Sigmoid colon (tissue), 7 donors: Measurements from ENCODE around the gene GPR18. TPM values are rescaled to one million over a fixed set of nuclear protein-coding genes. Genes with fewer than 3 reads are reported as not detected.

Source experiments
- DNase-seq: peaks from one replicate; pipeline ENCODE4 v3.0.0-alpha.2; 2019
- H3K27ac ChIP-seq, 4 donors: fragments of 200-600 bp; sonication (generic); one replicate each; pipeline ENCODE4 v1.5.1; 2016 to 2019; ENCODE audit warnings: mild to moderate bottlenecking in 1 of 4
- H3K27me3 ChIP-seq, 3 donors: fragments of 200-600 bp; sonication (generic); one replicate each; pipeline ENCODE4 v1.5.1; 2019; ENCODE audit warnings: mild to moderate bottlenecking in 1 of 3
- H3K36me3 ChIP-seq, 4 donors: fragments of 200-600 bp; sonication (generic); one replicate each; pipeline ENCODE4 v1.5.1; 2016 to 2019
- H3K4me1 ChIP-seq, 4 donors: fragments of 200-600 bp; sonication (generic); one replicate each; pipeline ENCODE4 v1.5.1; 2017 to 2019
- H3K4me3 ChIP-seq, 4 donors: fragments of 200-600 bp; sonication (generic); one replicate each; pipeline ENCODE4 v1.5.1; 2017 to 2019; ENCODE audit warnings: mild to moderate bottlenecking in 2 of 4, moderate library complexity in 1 of 4
- H3K9me3 ChIP-seq, 4 donors: fragments of 200-600 bp in 3 of 4; sonication (generic) in 3 of 4; one replicate each; pipeline versions ENCODE4 v1.5.1 to v1.6.1; 2013 to 2019
- CTCF ChIP-seq, 4 experiments: fragments of 450-650 bp in 3 of 4; fragments of 200-600 bp in 1 of 4; IDR thresholded peaks; one replicate each; pipeline ENCODE4 v1.5.1; 2016 to 2019; ENCODE audit warnings: antibody characterized with exemption in 4 of 4, mild to moderate bottlenecking in 3 of 4, moderate library complexity in 2 of 4
- EP300 ChIP-seq, 4 donors: sonication (generic); formaldehyde crosslinking; IDR thresholded peaks; one replicate each; pipeline ENCODE4 v1.6.1; 2017; ENCODE audit warnings: antibody characterized with exemption in 4 of 4
- POLR2A ChIP-seq, 2 donors: fragments of 450-650 bp; IDR thresholded peaks; one replicate each; pipeline ENCODE4 v1.6.1; 2016; ENCODE audit warnings: antibody characterized with exemption in 2 of 2, mild to moderate bottlenecking in 2 of 2, moderate library complexity in 2 of 2
- POLR2AphosphoS5 ChIP-seq, 4 donors: sonication (generic); formaldehyde crosslinking; IDR thresholded peaks; one replicate each; pipeline ENCODE4 v1.6.1; 2017; ENCODE audit warnings: antibody characterized with exemption in 4 of 4
- WGBS, 2 donors: extraction: QIAGEN DNeasy Blood & Tissue Kit; methylation state at CpG; one replicate each; pipeline ENCODE4 v1.1.7; 2013; 5-methylcytosine and 5-hydroxymethylcytosine counted together
- intact Hi-C: fragments of 100-400 bp; cut with DNase I; formaldehyde crosslinking; loops from one replicate; pipeline ENCODE4 v1.15.1; 2023
- polyA plus RNA-seq, 3 donors: library from polyadenylated mRNA; stranded (reverse); fragments of 200-250 nt; gene quantifications; one replicate each; pipeline ENCODE4 v1.2.3, GENCODE V29; 2013
- total RNA-seq, 4 donors: library from RNA; depleted of rRNA; stranded (reverse); fragments of >200 nt; gene quantifications; one replicate each; pipeline ENCODE4 v1.1.0, GENCODE V29; 2016
- donor health status: healthy with polysubstance abuse.
- donor health status: Bipolar disorder and iron deficiency.
- donor health status: healthy.

GPR18 gene
- total RNA-seq (under 1 TPM in 1 of 4 donors, not detected in 3; 0.83 TPM), polyA plus RNA-seq (1 to 10 TPM in 1 of 3 donors, not detected in 2; 7.5 TPM)

- TF ChIP-seq EP300 (IDR thresholded peaks at IDR 0.05): no peak
- 40 to 81% methylated on average over 4 of the region's 4 CpGs for WGBS, 2 donors
- H3K4me3 ChIP-seq: no peak within 1 kb of the TSS
- no peak for DNase-seq
- H3K36me3 ChIP-seq: no peaks in the 10 kb centered on the region
- H3K4me1 ChIP-seq: peaks cover 0 to 25% (median 12%) of the 10 kb centered on the region in 4 donors
- no peaks in the 10 kb centered on the region for H3K27me3 ChIP-seq
- intact Hi-C loops: no loop called here
- no peak within 1 kb of the TSS for H3K27ac ChIP-seq
- H3K9me3 ChIP-seq: no peaks in the 10 kb centered on the region
Measured at GRCh38 chr13:99258210-99258860, at the start of gene GPR18. GPR18 (minus strand) TSS chr13:99258379; CDS start chr13:99255872, 2,507 bp downstream.

GRCh38 chr13:99307648-99308339, 49.6 kb upstream of the GPR18 start:
- H3K27me3 ChIP-seq: no peaks in the 10 kb centered on the region
- no peaks in the 10 kb centered on the region for H3K36me3 ChIP-seq
- no peaks in the 10 kb centered on the region for H3K9me3 ChIP-seq
- H3K27ac ChIP-seq: peak overlapping the region; percentile 64 to 83 (median 76)
- peaks cover 0 to 63% (median 41%) of the 10 kb centered on the region in 4 donors for H3K4me1 ChIP-seq
- intact Hi-C loops: loop anchor here (5.0 kb wide), 2 partner anchors 105 to 195 kb away; partner anchors contain the start of genes TM9SF2 and UBAC2
- no peak for DNase-seq
- 52 to 78% methylated on average over 6 of the region's 6 CpGs for WGBS, 2 donors
- H3K4me3 ChIP-seq: peak overlapping the region in 2 of 4 donors; percentile 48 to 50
- TF ChIP-seq EP300 (IDR thresholded peaks at IDR 0.05): no peak
- TF ChIP-seq CTCF (IDR thresholded peaks at IDR 0.05): no peak
- no peak for TF ChIP-seq POLR2AphosphoS5 (IDR thresholded peaks at IDR 0.05)
- no peak for TF ChIP-seq POLR2A (IDR thresholded peaks at IDR 0.05)

GRCh38 chr13:99307247-99307646, 49.1 kb upstream of the GPR18 start, which contains the start of gene GPR183:
GPR183 (minus strand) TSS chr13:99307399; CDS start chr13:99296145, 11,254 bp downstream.
- no peaks in the 10 kb centered on the region for H3K36me3 ChIP-seq
- TF ChIP-seq EP300 (IDR thresholded peaks at IDR 0.05) (peak in 2 of 4 donors; percentile 31 to 35), CTCF (IDR thresholded peaks at IDR 0.05) (no peak), POLR2AphosphoS5 (IDR thresholded peaks at IDR 0.05) (peak; percentile 74 to 94 (median 85)), POLR2A (IDR thresholded peaks at IDR 0.05) (peak; percentile 38 to 60)
- peaks cover 0 to 63% (median 42%) of the 10 kb centered on the region in 4 donors for H3K4me1 ChIP-seq
- no peak for DNase-seq
- H3K4me3 ChIP-seq: peak within 1 kb of the TSS; percentile 26 to 50 (median 44)
- no peaks in the 10 kb centered on the region for H3K27me3 ChIP-seq
- peak within 1 kb of the TSS; percentile 64 to 83 (median 76) for H3K27ac ChIP-seq
- 34 to 77% methylated on average over 4 of the region's 4 CpGs for WGBS, 2 donors
- intact Hi-C loops: loop anchor here (5.0 kb wide), 2 partner anchors 105 to 195 kb away; partner anchors contain the start of genes TM9SF2 and UBAC2
- no peaks in the 10 kb centered on the region for H3K9me3 ChIP-seq

GRCh38 chr13:99305566-99305965, 47.4 kb upstream of the GPR18 start:
- no peaks in the 10 kb centered on the region for H3K9me3 ChIP-seq
- H3K27ac ChIP-seq: peak overlapping the region; percentile 64 to 83 (median 76)
- H3K4me3 ChIP-seq: peak overlapping the region; percentile 26 to 50 (median 44)
- TF ChIP-seq POLR2A (IDR thresholded peaks at IDR 0.05): no peak
- TF ChIP-seq POLR2AphosphoS5 (IDR thresholded peaks at IDR 0.05): no peak
- TF ChIP-seq CTCF (IDR thresholded peaks at IDR 0.05): no peak
- no peak for TF ChIP-seq EP300 (IDR thresholded peaks at IDR 0.05)
- peaks cover 0 to 59% (median 38%) of the 10 kb centered on the region in 4 donors for H3K4me1 ChIP-seq
- intact Hi-C loops: loop anchor here (5.0 kb wide), 2 partner anchors 103 to 197 kb away; partner anchors contain the start of genes TM9SF2 and UBAC2
- H3K27me3 ChIP-seq: no peaks in the 10 kb centered on the region
- no peak for DNase-seq
- H3K36me3 ChIP-seq: no peaks in the 10 kb centered on the region
- WGBS, 2 donors: 82 to 85% methylated on average over 8 of the region's 8 CpGs

GRCh38 chr13:99305158-99305557, 47.0 kb upstream of the GPR18 start:
- DNase-seq: no peak
- Histone ChIP-seq H3K4me1 (peaks cover 0 to 56% (median 37%) of the 10 kb centered on the region in 4 donors), H3K27me3 (no peaks in the 10 kb centered on the region), H3K36me3 (no peaks in the 10 kb centered on the region), H3K27ac (peak overlapping the region; percentile 64 to 83 (median 76)), H3K4me3 (peak overlapping the region in 3 of 4 donors; percentile 41 to 50 (median 48)), H3K9me3 (no peaks in the 10 kb centered on the region)
- intact Hi-C loops: loop anchor here (5.0 kb wide), 2 partner anchors 103 to 197 kb away; partner anchors contain the start of genes TM9SF2 and UBAC2
- 81 to 84% methylated on average over 5 of the region's 5 CpGs for WGBS, 2 donors
- TF ChIP-seq EP300 (IDR thresholded peaks at IDR 0.05) (no peak), POLR2AphosphoS5 (IDR thresholded peaks at IDR 0.05) (no peak), CTCF (IDR thresholded peaks at IDR 0.05) (no peak), POLR2A (IDR thresholded peaks at IDR 0.05) (no peak)
